Trophoblast cell (in vitro differentiated cells and primary cell): ENCODE measurements around the gene TSPAN9.

Experiments used
- DNase-seq, 2 donors: peaks; one replicate each; pipeline ENCODE4 v3.0.0-alpha.2; 2016
- H2AFZ ChIP-seq: 2 replicates; pipeline ENCODE4 v1.6.1; 2013; ENCODE audit warnings: low read length, moderate library complexity, mild to moderate bottlenecking; ENCODE audit not compliant: insufficient read depth, poor library complexity
- H2AK5ac ChIP-seq: 2 replicates; pipeline ENCODE4 v1.6.1; 2013; ENCODE audit warnings: mild to moderate bottlenecking, low read length
- H2BK120ac ChIP-seq: 2 replicates; pipeline ENCODE4 v1.6.1; 2013; ENCODE audit warnings: low read length, mild to moderate bottlenecking, moderate library complexity; ENCODE audit not compliant: insufficient read depth, poor library complexity
- H2BK12ac ChIP-seq: 2 replicates; pipeline ENCODE4 v1.6.1; 2013; ENCODE audit warnings: mild to moderate bottlenecking, low read length, moderate library complexity
- H2BK5ac ChIP-seq: 2 replicates; pipeline ENCODE4 v1.6.1; 2013; ENCODE audit warnings: low read length, low read depth, moderate library complexity, mild to moderate bottlenecking; ENCODE audit not compliant: poor library complexity
- H3K14ac ChIP-seq: 2 replicates; pipeline ENCODE4 v1.6.1; 2013; ENCODE audit warnings: mild to moderate bottlenecking, low read length
- H3K18ac ChIP-seq: 2 replicates; pipeline ENCODE4 v1.6.1; 2013; ENCODE audit warnings: mild to moderate bottlenecking, low read length
- H3K23ac ChIP-seq: 2 replicates; pipeline ENCODE4 v1.6.1; 2013; ENCODE audit warnings: low read length
- H3K27ac ChIP-seq: 2 replicates; pipeline ENCODE4 v1.5.1; 2013; ENCODE audit warnings: low read depth, mild to moderate bottlenecking, inconsistent platforms, low read length, moderate library complexity
- H3K27me3 ChIP-seq: 2 replicates; pipeline ENCODE4 v1.6.1; 2013; ENCODE audit warnings: inconsistent platforms, mild to moderate bottlenecking, low read length, moderate library complexity; ENCODE audit not compliant: insufficient read depth
- H3K36me3 ChIP-seq, 2 experiments: 1 replicate in 1 of 2; 2 replicates in 1 of 2; pipeline ENCODE4 v1.6.1; 2013; ENCODE audit warnings: low read length in 2 of 2, mild to moderate bottlenecking in 2 of 2, moderate library complexity in 1 of 2; ENCODE audit not compliant: insufficient read depth in 2 of 2, control insufficient read depth in 1 of 2
- H3K4ac ChIP-seq: 2 replicates; pipeline ENCODE4 v1.6.1; 2013; ENCODE audit warnings: low read depth, mild to moderate bottlenecking, low read length, moderate library complexity
- H3K4me1 ChIP-seq, 2 experiments: 1 replicate in 1 of 2; 2 replicates in 1 of 2; pipeline ENCODE4 v1.6.1; 2013; ENCODE audit warnings: low read length in 2 of 2, mild to moderate bottlenecking in 2 of 2, moderate library complexity in 1 of 2; ENCODE audit not compliant: insufficient read depth in 2 of 2, control insufficient read depth in 1 of 2
- H3K4me2 ChIP-seq: 2 replicates; pipeline ENCODE4 v1.6.1; 2013; ENCODE audit warnings: inconsistent platforms, mild to moderate bottlenecking, low read length, moderate library complexity
- H3K4me3 ChIP-seq: 2 replicates; pipeline ENCODE4 v1.5.1; 2013; ENCODE audit warnings: mild to moderate bottlenecking, low read depth, low read length, inconsistent platforms
- H3K79me1 ChIP-seq: one replicate; pipeline ENCODE4 v1.6.1; 2013; ENCODE audit warnings: low read length
- H3K79me2 ChIP-seq: 2 replicates; pipeline ENCODE4 v1.6.1; 2013; ENCODE audit warnings: low read length, mild to moderate bottlenecking; ENCODE audit not compliant: control insufficient read depth, insufficient read depth, poor library complexity
- H3K9ac ChIP-seq: 2 replicates; pipeline ENCODE4 v1.6.1; 2013; ENCODE audit warnings: mild to moderate bottlenecking, low read length
- H3K9me3 ChIP-seq: 2 replicates; pipeline ENCODE4 v1.6.1; 2013; ENCODE audit warnings: low read depth, mild to moderate bottlenecking, control low read depth, inconsistent platforms, low read length; ENCODE audit not compliant: insufficient read depth
- H4K12ac ChIP-seq: 2 replicates; pipeline ENCODE4 v1.6.1; 2013; ENCODE audit warnings: low read depth, mild to moderate bottlenecking, low read length, moderate library complexity
- H4K8ac ChIP-seq: 2 replicates; pipeline ENCODE4 v1.6.1; 2013; ENCODE audit warnings: low read depth, mild to moderate bottlenecking, low read length, moderate library complexity
- H4K91ac ChIP-seq: one replicate; pipeline ENCODE4 v1.6.1; 2013; ENCODE audit warnings: low read depth, mild to moderate bottlenecking, low read length, moderate library complexity
- WGBS: extraction: QIAGEN DNeasy Blood & Tissue Kit; methylation state at CpG from one replicate; pipeline ENCODE4 v1.1.7; 2013; ENCODE audit warnings: missing lambda C conversion rate; ENCODE audit not compliant: insufficient read length, insufficient coverage; ENCODE audit errors: extremely low coverage; 5-methylcytosine and 5-hydroxymethylcytosine counted together

Gene TSPAN9

DNA sequence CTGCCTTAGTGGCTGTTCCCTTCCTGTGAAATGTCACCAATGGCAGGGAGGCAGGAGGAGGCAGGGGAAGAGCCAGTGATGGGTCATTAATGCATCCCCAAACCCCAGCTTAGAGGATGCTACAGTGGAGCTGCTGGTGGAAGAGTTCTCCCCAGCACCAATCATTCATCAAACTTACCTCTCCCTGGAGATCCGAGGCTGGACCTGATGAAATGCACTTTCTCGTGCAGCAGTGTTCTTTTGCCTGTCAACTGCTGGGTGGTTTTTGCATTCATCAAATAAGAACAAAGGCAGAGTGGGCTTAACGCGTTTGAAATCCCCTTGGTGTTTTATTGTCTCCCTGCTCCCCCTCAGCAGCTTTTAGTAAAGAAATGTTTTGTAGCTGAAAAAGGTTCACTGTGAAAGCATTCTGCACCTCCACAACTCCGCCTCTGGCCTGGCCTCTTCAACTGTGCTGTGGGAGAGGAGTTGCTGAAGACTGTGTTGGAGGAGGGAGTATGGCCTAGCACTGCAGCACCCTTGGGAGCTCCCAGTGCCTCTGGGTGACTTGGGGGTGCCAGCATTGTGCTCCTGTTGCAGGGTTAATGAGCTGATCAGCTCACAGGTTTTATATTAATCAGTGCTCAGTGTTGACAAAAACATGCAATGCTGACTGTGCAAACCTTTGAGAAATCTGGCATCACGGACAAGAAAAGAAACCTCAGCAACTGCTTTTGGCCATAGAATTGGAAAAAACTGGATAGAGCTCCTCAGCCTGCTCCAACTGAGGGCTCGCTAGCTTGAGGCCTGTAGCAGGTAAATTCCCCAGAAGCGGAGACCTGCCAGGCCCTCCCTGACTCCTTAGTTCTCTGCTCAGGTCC lies 14.4 kb downstream of the TSPAN9 start:
- no peak for DNase-seq
- H3K9me3 ChIP-seq, result peaks cover 2% of the 10 kb centered on the region
- peaks cover 3 to 7% of the 10 kb centered on the region in 2 experiments for H3K36me3 ChIP-seq
- H3K79me1 ChIP-seq, result no peaks in the 10 kb centered on the region
- H3K14ac ChIP-seq, result no peak overlapping the region
- no peak overlapping the region for H3K23ac ChIP-seq
- H3K27ac ChIP-seq, result no peak overlapping the region
- H3K9ac ChIP-seq, result no peak overlapping the region
- no CpG with 5 or more reads among the region's 8 CpGs for WGBS
- no peak overlapping the region for H4K8ac ChIP-seq
- no peak overlapping the region for H3K4ac ChIP-seq
- H3K27me3 ChIP-seq, result no peaks in the 10 kb centered on the region
- no peak overlapping the region for H2BK12ac ChIP-seq
- no peak overlapping the region for H3K4me3 ChIP-seq
- H2AFZ ChIP-seq, result no peak overlapping the region
- no peak overlapping the region for H3K18ac ChIP-seq
- no peak overlapping the region for H2BK5ac ChIP-seq
- no peak overlapping the region for H3K4me2 ChIP-seq
- H4K91ac ChIP-seq, result no peak overlapping the region
- no peak overlapping the region for H2AK5ac ChIP-seq
- H3K4me1 ChIP-seq, result no peaks in the 10 kb centered on the region
- no peak overlapping the region for H2BK120ac ChIP-seq
- H4K12ac ChIP-seq, result no peak overlapping the region
- H3K79me2 ChIP-seq, result no peaks in the 10 kb centered on the region

GRCh38 chr12:3092764-3093163 lies 15.6 kb downstream of the TSPAN9 start:
- no peak for DNase-seq
- Histone ChIP-seq H3K4me3 (no peak overlapping the region), H3K9ac (no peak overlapping the region), H3K36me3 (peaks cover 3 to 4% of the 10 kb centered on the region in 2 experiments), H3K14ac (no peak overlapping the region), H3K9me3 (peaks cover 2% of the 10 kb centered on the region), H4K8ac (no peak overlapping the region), H3K27me3 (no peaks in the 10 kb centered on the region), H3K4ac (no peak overlapping the region), H3K4me2 (no peak overlapping the region), H4K91ac (no peak overlapping the region), H3K23ac (no peak overlapping the region), H2BK120ac (no peak overlapping the region), H2BK12ac (no peak overlapping the region), H2AK5ac (no peak overlapping the region), H3K79me1 (no peaks in the 10 kb centered on the region), H3K27ac (no peak overlapping the region), H2BK5ac (no peak overlapping the region), H2AFZ (no peak overlapping the region), H3K4me1 (peaks cover 4 to 5% of the 10 kb centered on the region in 2 experiments), H3K18ac (no peak overlapping the region), H3K79me2 (no peaks in the 10 kb centered on the region), H4K12ac (no peak overlapping the region)
- no CpG with 5 or more reads among the region's 10 CpGs for WGBS

- no CpG with 5 or more reads among the region's 10 CpGs for WGBS
- Histone ChIP-seq H3K27me3 (no peaks in the 10 kb centered on the region), H4K91ac (no peak overlapping the region), H3K4me2 (no peak overlapping the region), H3K18ac (no peak overlapping the region), H2AK5ac (no peak overlapping the region), H3K79me2 (no peaks in the 10 kb centered on the region), H3K36me3 (peaks cover 2 to 4% of the 10 kb centered on the region in 2 experiments), H3K4ac (no peak overlapping the region), H3K14ac (no peak overlapping the region), H2BK120ac (no peak overlapping the region), H3K9me3 (peaks cover 3% of the 10 kb centered on the region), H4K12ac (no peak overlapping the region), H3K23ac (no peak overlapping the region), H3K4me1 (peaks cover 11 to 15% of the 10 kb centered on the region in 2 experiments), H3K79me1 (peaks cover 7% of the 10 kb centered on the region), H2BK5ac (no peak overlapping the region), H3K27ac (no peak overlapping the region), H2BK12ac (no peak overlapping the region), H2AFZ (no peak overlapping the region), H3K9ac (no peak overlapping the region), H3K4me3 (no peak overlapping the region), H4K8ac (no peak overlapping the region)
- DNase-seq, result no peak
Observed at GRCh38 chr12:3097186-3097804, 20.1 kb downstream of the TSPAN9 start.

- H2AFZ ChIP-seq, result no peak overlapping the region
- H3K27me3 ChIP-seq, result no peaks in the 10 kb centered on the region
- no peak overlapping the region for H2BK5ac ChIP-seq
- no peaks in the 10 kb centered on the region for H3K79me2 ChIP-seq
- H3K9me3 ChIP-seq, result peaks cover 3% of the 10 kb centered on the region
- H2BK120ac ChIP-seq, result no peak overlapping the region
- H4K91ac ChIP-seq, result no peak overlapping the region
- H3K4ac ChIP-seq, result no peak overlapping the region
- no peak for DNase-seq
- no CpG with 5 or more reads among the region's 9 CpGs for WGBS
- no peak overlapping the region for H2AK5ac ChIP-seq
- no peak overlapping the region for H3K14ac ChIP-seq
- H4K8ac ChIP-seq, result no peak overlapping the region
- H3K4me3 ChIP-seq, result no peak overlapping the region
- H3K79me1 ChIP-seq, result peaks cover 7% of the 10 kb centered on the region
- no peak overlapping the region for H4K12ac ChIP-seq
- no peak overlapping the region for H3K4me2 ChIP-seq
- H3K23ac ChIP-seq, result no peak overlapping the region
- no peak overlapping the region for H2BK12ac ChIP-seq
- H3K9ac ChIP-seq, result no peak overlapping the region
- H3K36me3 ChIP-seq, result peaks cover 2% of the 10 kb centered on the region in 2 experiments
- no peak overlapping the region for H3K27ac ChIP-seq
- H3K4me1 ChIP-seq, result peaks cover 11 to 15% of the 10 kb centered on the region in 2 experiments
- H3K18ac ChIP-seq, result no peak overlapping the region
Observed at GRCh38 chr12:3097836-3098235, 20.7 kb downstream of the TSPAN9 start.
